HG03066 (cell line): ENCODE measurements around the gene DLX2.
"Not testable (repeated sequence)": the region's sequence is repeated elsewhere in the genome, so short reads cannot be mapped to it uniquely, and the experiment has no call there.

Experiments used
- ATAC-seq: cut with Tn5 transposase; IDR thresholded peaks from one replicate; pipeline ENCODE4 v1.9.1; 2021; ENCODE audit warnings: low read depth; ENCODE audit not compliant: unreplicated experiment

Gene DLX2

DNA sequence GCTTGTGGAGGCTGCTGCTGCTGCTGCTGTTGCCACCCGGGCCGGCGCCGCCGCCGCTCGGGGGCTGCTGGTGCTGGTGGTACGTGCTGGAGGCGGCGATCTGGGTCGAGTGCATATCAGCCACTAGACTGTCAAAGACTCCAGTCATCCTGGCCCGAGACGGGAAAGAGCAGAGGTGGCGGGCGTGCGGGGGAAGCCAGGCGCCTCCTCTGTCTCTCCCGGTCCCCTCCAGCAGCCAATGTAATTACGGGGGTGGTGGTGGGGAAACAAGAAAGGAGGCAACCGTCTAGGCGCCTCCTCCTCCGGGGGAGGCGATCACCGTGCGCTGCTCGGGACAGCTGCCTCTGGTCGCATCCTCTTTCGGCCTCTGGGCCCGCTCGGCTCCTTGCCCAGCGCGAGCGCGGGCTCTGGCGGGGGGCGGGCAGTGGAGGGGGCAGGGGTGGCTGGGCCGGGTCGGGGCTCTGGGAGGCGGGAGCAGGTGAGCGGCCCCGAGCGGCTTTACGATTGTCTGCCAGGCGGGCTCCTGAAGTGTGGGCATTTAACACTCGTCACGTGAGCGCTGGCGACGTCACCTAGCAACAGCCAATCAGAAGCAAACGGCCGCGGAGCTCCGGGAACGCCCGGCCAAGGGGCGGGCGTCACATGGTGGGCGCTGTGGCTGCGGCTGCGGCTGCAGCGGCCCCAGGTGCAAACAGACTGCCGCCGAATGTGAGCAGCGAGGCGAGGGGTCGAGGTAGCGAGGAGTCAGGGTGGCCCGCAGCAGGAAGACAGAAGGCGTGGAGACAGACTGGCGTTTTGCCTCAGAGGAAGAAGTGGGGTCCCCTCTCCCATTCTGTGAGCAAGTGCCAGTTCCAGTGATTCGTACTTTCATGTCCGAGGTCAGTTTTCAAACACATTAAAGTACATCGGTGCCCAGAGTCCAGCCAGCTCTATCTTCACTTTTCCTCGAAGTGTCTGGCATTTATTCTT is at the start of gene DLX2:
Gene DLX2, minus strand, starts transcription at position 510 of the 969 bp plus-strand sequence. Its CDS starts 362 bp downstream, at position 148.
- peak; percentile 67 for ATAC-seq

DNA sequence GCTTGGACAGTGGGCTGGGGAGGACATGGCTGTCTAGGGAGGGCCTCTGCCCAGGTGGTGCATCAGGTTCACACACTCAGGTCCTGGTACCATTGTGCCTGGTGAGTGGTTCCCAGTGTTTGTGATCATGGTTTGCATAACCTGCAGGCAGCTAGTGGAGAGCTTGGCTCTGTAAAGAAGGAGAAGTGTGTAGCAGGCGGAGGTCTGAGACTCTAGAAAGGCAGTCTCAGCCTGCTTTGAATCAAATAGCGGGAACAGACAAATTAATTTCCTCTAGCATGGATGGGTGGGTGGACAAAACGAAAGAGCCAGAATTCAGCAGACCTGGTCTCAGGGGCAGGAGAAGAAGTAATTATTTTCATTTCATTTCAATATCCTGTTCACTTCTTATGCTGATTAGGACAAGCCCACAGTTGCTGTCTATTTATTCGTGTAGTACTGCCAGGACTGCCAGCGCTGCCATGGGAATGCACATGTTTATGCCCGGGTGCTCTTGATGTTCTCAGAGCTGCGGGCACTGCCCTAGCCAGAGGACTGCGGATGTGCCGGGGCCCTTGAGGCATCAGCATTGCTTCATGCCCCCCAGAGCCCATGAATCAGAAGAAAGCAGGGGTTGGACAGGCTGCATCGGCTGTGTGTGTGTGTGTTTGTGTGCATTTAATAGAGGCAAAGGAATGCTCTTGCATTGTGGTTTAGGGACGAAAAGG is 45.4 kb upstream of the DLX2 start:
- ATAC-seq: no peak

- ATAC-seq: no peak
Measured at GRCh38 chr2:172143817-172144216, 41.1 kb upstream of the DLX2 start.

GRCh38 chr2:172138727-172139126 is 36.0 kb upstream of the DLX2 start:
- not testable (repeated sequence) for ATAC-seq

DNA sequence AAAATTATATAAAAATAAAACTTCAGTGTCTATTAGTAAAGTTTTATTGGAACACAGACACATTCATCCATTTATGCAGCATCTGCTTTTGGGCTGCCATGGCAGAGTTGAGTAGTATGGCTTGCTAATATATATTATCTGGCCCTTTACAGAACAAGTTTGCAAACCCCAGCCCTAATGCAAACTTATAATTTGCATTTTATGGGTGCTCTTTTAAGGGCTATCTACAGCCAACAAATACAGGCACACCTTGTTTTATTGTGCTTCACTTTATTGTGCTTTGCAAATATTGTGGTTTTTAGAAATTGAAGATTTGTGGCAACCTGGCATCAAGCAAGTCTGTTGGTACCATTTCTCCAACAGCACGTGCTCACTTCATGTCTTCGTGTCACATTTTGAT is 35.2 kb upstream of the DLX2 start:
- no peak for ATAC-seq

GRCh38 chr2:172137109-172137508 is 34.4 kb upstream of the DLX2 start:
- ATAC-seq: no peak

GRCh38 chr2:172135446-172135845 is 32.7 kb upstream of the DLX2 start:
- no peak for ATAC-seq

DNA sequence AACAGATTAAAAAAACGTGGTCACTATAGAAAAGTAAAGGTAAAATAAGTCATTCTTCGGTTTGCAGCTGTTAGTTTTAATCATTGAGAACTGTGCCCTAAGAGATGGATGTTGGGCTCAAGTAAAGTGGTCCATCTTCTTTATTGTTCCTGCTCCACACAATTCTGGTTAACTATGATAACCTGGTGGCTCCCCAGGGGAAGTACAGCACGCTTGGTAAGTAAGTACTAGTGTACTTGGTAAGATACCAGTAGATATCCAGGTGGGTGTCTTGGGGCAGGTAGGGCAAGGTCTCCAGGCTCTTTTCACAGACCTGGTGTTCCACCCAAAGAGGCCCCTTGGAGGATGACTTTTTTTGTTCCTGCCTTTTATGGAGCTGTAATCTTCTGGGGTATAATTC is 31.6 kb upstream of the DLX2 start:
- ATAC-seq: no peak

- no peak for ATAC-seq
Measured at GRCh38 chr2:172131713-172132555, 29.2 kb upstream of the DLX2 start.

- no peak for ATAC-seq
Measured at GRCh38 chr2:172129404-172129803, 26.7 kb upstream of the DLX2 start.

DNA sequence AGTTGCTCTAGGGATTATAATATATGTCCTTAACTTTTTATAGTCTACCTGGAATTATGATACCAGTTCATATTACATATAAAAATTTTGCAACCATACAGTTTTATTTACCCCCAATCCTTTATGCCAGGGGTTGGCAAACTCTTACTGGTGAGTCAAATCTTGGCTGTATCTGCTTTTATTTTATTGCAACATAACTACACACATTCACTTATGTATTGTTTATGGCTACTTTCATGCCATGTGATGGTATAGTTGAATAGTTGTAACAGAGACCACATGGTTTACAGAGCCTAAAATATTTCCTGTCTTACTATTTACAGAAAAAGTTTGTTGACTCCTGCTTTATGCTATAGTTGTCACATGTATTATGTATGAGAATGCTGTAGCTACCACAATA is 25.8 kb upstream of the DLX2 start:
- ATAC-seq: no peak

GRCh38 chr2:172120118-172120517 is 17.4 kb upstream of the DLX2 start:
- ATAC-seq: no peak

DNA sequence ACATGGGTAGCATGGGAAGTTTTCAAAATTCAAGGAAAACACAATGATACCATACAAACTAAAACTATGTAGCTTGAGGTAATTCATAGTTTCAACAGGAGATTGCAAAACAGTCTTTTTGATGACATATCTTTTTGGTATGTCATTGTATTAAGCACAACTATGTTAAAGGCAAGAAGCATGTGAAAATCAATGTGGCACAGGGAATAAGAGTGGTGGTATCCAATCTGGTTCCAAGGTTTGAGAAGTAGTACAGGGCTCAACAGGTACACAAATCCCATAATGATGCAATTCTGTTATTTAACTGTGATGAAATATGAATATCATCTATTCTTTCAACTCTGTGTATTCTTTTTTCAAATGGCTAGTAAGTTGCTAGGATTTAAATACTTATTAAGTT is 16.4 kb upstream of the DLX2 start:
- ATAC-seq: no peak

DNA sequence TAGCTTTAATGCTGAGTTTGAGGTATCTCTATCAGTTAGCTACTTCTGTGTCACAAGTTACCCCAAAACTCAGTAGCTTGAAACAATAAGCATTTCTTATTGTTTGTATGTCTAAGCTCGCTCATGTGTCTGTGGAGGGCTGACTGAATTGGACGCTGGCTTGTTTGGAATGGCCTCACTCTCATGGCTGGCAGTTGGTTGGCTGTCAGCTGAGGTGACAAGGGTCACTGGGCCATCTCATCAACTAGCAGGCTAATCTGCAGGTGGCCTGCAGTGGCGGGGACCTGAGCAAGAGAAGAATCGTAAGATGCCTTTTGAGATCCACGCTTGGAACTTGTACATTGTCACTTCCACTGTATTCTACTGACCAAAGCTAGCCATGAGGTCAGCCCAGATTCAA is 13.4 kb upstream of the DLX2 start:
- ATAC-seq: no peak

- no peak for ATAC-seq
Measured at GRCh38 chr2:172114579-172114978, 11.9 kb upstream of the DLX2 start.

DNA sequence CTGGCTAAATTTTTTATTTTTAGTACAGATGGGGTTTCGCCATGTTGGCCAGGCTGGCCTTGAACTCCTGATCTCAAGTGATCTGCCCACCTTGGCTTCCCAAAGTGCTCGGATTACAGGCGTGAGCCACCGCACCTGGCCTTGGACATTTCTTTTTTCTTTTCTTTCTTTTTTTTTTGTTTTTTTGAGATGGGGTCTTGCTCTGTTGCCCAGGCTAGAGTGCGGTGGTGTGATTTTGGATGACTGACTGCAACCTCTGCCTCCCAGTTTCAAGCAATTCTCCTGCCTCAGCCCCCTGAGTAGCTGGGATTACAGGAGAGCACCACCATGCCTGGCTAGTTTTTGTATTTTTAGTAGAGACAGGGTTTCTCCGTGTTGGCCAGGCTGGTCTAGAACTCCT is 11.5 kb upstream of the DLX2 start:
- ATAC-seq: not testable (repeated sequence)

GRCh38 chr2:172113617-172114016 is 10.9 kb upstream of the DLX2 start:
- no peak for ATAC-seq

- no peak for ATAC-seq
Measured at GRCh38 chr2:172109988-172110811, 7.5 kb upstream of the DLX2 start.

- no peak for ATAC-seq
Measured at GRCh38 chr2:172109256-172109987, 6.7 kb upstream of the DLX2 start.
